ENCODE data around the gene SEMA5A.

GRCh38 chr5:9034649-9035048 is 511.2 kb downstream of the SEMA5A start:
- no peak for TF ChIP-seq SUZ12 (IDR thresholded peaks at IDR 0.05; ENCODE audit: extremely low read depth, insufficient read depth, insufficient read length)
- no peak for TF ChIP-seq YY1 (IDR thresholded peaks at IDR 0.05; ENCODE audit: insufficient read depth, insufficient read length)

Measured in NT2/D1 (cell line).